22Rv1 (cell line): ENCODE data around the gene TTLL10.

Source experiments
- ZFX ChIP-seq: fragments of 450-650 bp; IDR thresholded peaks from 2 replicates; pipeline ENCODE4 v1.6.1; 2017; ENCODE audit warnings: antibody characterized with exemption, borderline replicate concordance
- TF ChIP-seq, protein P1 (sequence below): fragments of 450-650 bp; IDR thresholded peaks from 2 replicates; pipeline ENCODE4 v1.5.1; 2017; ENCODE audit warnings: mild to moderate bottlenecking

- TF ChIP-seq, protein P1, sequence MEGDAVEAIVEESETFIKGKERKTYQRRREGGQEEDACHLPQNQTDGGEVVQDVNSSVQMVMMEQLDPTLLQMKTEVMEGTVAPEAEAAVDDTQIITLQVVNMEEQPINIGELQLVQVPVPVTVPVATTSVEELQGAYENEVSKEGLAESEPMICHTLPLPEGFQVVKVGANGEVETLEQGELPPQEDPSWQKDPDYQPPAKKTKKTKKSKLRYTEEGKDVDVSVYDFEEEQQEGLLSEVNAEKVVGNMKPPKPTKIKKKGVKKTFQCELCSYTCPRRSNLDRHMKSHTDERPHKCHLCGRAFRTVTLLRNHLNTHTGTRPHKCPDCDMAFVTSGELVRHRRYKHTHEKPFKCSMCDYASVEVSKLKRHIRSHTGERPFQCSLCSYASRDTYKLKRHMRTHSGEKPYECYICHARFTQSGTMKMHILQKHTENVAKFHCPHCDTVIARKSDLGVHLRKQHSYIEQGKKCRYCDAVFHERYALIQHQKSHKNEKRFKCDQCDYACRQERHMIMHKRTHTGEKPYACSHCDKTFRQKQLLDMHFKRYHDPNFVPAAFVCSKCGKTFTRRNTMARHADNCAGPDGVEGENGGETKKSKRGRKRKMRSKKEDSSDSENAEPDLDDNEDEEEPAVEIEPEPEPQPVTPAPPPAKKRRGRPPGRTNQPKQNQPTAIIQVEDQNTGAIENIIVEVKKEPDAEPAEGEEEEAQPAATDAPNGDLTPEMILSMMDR: no peak
- TF ChIP-seq ZFX: no peak
These were observed 17.3 kb upstream of the TTLL10 start for GRCh38 chr1:1156140-1157032.
